ENCODE data around the gene COL19A1.

The COL19A1 gene

DNA sequence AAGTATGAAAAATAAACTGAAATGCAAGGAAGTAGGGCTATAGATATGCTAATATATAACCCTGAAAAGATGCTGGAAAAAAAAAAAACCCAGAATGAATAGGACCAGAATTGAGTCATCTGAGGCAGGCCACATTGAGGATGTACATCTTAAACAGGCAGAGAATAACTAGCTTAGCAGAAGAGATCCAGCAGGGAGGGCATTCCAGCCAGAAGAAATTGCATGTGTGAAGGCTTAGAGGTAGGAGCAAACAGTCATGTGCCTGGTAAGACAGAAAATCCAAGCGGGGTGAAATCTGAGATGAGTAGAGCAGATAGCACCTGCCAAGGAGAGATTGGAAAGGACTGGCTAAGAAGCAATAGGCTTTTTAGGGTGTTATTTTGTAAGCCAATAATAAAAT lies 2.6 kb downstream of the COL19A1 start:
- TF ChIP-seq CTCF (IDR thresholded peaks at IDR 0.05; ENCODE audit: extremely low read depth, insufficient read depth, missing control alignments): no peak
- DNase-seq (ENCODE audit: low spot score): no peak
- in situ Hi-C loops (cut with MboI; ENCODE audit: low pct_unique_long_range_greater_than_20kb, low sequenced_read_pairs, unreplicated experiment): no loop called here

GRCh38 chr6:69871107-69871506 lies 4.8 kb downstream of the COL19A1 start:
- no peak for DNase-seq (ENCODE audit: low spot score)
- TF ChIP-seq CTCF (IDR thresholded peaks at IDR 0.05; ENCODE audit: extremely low read depth, insufficient read depth, missing control alignments): no peak
- in situ Hi-C loops (cut with MboI; ENCODE audit: low pct_unique_long_range_greater_than_20kb, low sequenced_read_pairs, unreplicated experiment): no loop called here

DNA sequence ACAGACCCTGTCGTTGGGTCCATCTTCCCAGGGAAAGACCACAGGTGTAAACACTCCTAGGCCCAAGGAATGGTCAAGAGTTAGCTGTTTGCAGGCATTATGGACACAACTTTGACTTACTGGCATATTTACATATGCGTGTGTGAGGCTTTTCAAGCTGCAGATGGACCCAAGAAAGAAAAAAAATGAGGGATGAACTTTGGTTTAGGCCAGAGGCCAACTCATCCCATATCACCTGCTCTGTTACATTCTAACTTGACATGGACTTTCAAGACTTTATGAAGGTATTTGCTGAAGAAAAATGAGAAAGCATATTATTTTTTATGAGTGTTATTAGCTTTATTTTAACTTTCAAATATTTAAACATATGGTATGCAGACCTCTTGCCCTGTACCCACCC lies 6.9 kb downstream of the COL19A1 start:
- in situ Hi-C loops (cut with MboI; ENCODE audit: low pct_unique_long_range_greater_than_20kb, low sequenced_read_pairs, unreplicated experiment): no loop called here
- no peak for TF ChIP-seq CTCF (IDR thresholded peaks at IDR 0.05; ENCODE audit: extremely low read depth, insufficient read depth, missing control alignments)
- no peak for DNase-seq (ENCODE audit: low spot score)

DNA sequence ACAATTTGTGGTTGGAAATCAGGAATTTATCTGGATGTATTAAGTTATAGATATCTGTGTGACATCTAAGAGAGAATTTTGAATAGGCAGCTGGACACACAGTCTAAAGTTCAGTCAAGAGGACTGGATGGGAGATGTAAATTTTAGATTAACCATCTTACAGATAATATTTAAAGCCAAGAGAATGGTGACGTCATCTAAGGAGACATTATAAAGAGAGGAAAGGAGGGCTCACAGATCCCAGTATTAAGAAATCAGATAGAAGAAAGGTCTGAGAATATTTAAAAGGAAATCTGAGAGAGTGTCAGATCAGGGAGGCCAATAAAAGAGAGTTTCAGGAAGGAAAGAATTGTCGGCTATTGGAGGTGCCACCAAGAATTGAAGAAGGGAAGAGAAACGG lies 9.4 kb downstream of the COL19A1 start:
- in situ Hi-C loops (cut with MboI; ENCODE audit: low pct_unique_long_range_greater_than_20kb, low sequenced_read_pairs, unreplicated experiment): no loop called here
- TF ChIP-seq CTCF (IDR thresholded peaks at IDR 0.05; ENCODE audit: extremely low read depth, insufficient read depth, missing control alignments): no peak
- no peak for DNase-seq (ENCODE audit: low spot score)

DNA sequence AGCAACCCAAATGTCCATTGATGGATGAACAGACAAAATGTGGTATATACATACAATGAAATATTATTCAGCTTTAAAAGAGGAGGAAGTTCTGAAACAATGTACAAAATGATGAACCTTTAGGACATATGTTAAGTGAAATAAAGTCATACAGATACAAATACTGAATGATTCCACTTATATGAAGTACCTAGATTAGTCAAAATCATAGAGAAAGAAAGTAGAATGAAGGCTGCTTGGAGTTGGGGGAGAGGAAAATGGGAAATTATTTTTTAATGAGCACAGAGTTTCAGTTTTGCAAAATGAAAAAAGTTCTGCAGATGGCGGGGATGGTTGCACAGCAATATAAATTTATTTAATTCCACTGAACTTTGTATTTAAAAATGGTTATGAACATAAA lies 12.4 kb downstream of the COL19A1 start:
- DNase-seq (ENCODE audit: low spot score): no peak
- TF ChIP-seq CTCF (IDR thresholded peaks at IDR 0.05; ENCODE audit: extremely low read depth, insufficient read depth, missing control alignments): no peak

DNA sequence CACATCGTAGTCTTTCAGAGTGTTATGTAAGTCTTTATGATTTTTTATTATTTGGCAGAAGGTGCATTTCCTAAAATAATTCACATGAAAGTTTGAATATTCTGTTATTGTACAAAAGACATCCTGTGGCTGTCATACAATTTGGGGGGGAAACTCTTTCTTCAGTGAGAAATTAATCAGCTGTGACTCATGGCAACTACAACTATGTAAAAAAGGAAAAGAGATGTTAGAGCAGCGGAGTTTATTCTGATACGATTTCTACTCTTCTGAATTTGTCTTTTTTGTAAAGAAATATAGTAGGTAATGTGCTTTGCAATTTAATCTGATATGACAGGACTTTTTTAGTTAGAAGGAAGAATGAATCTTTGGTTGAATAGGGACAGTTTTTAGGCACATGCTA lies 14.2 kb downstream of the COL19A1 start:
- no peak for DNase-seq (ENCODE audit: low spot score)
- in situ Hi-C loops (cut with MboI; ENCODE audit: low pct_unique_long_range_greater_than_20kb, low sequenced_read_pairs, unreplicated experiment): no loop called here
- no peak for TF ChIP-seq CTCF (IDR thresholded peaks at IDR 0.05; ENCODE audit: extremely low read depth, insufficient read depth, missing control alignments)

More for the DNA sequence above, 12.4 kb downstream of the COL19A1 start:
- in situ Hi-C loops (cut with MboI; ENCODE audit: low pct_unique_long_range_greater_than_20kb, low sequenced_read_pairs, unreplicated experiment): no loop called here

All from GM13977 (cell line).